Astrocyte (in vitro differentiated cells and primary cell): ENCODE measurements around the gene PRSS38. TPM values are rescaled to one million over a fixed set of nuclear protein-coding genes. Genes with fewer than 3 reads are reported as not detected.

Experiments
- DNase-seq: peaks from one replicate; pipeline ENCODE4 v3.0.0-alpha.2; 2010; ENCODE audit warnings: low read depth
- FAIRE-seq: peaks from 2 replicates; lab custom pipeline; 2011; peaks lifted over from hg19 to GRCh38; lab: Jason Lieb, UNC
- H2AFZ ChIP-seq: 2 replicates; pipeline ENCODE4 v1.6.0; 2012; ENCODE audit warnings: low read depth, low read length, inconsistent platforms
- H3K27ac ChIP-seq: 2 replicates; pipeline ENCODE4 v1.5.1; 2011; ENCODE audit warnings: low read depth, low read length, inconsistent platforms
- H3K27me3 ChIP-seq: 2 replicates; pipeline ENCODE4 v1.6.0; 2011; ENCODE audit warnings: low read length, inconsistent platforms; ENCODE audit not compliant: insufficient read depth
- H3K36me3 ChIP-seq: 2 replicates; pipeline ENCODE4 v1.5.1; 2011; ENCODE audit warnings: low read length, inconsistent platforms; ENCODE audit not compliant: insufficient read depth
- H3K4me1 ChIP-seq: 2 replicates; pipeline ENCODE4 v1.5.1; 2011; ENCODE audit warnings: low read length, inconsistent platforms; ENCODE audit not compliant: insufficient read depth
- H3K4me2 ChIP-seq: 2 replicates; pipeline ENCODE4 v1.6.0; 2012; ENCODE audit warnings: low read length, inconsistent platforms
- H3K4me3 ChIP-seq: 2 replicates; pipeline ENCODE4 v1.5.1; 2011; ENCODE audit warnings: low read depth, mild to moderate bottlenecking, low read length, inconsistent platforms; ENCODE audit not compliant: insufficient read depth
- H3K79me2 ChIP-seq: 2 replicates; pipeline ENCODE4 v1.6.0; 2012; ENCODE audit warnings: mild to moderate bottlenecking, low read length, inconsistent platforms; ENCODE audit not compliant: insufficient read depth
- H3K9ac ChIP-seq: 2 replicates; pipeline ENCODE4 v1.6.0; 2012; ENCODE audit warnings: mild to moderate bottlenecking, low read length, inconsistent platforms
- H3K9me3 ChIP-seq: 2 replicates; pipeline ENCODE4 v1.5.1; 2012; ENCODE audit warnings: low read depth, mild to moderate bottlenecking, low read length, inconsistent platforms; ENCODE audit not compliant: insufficient read depth
- H4K20me1 ChIP-seq: 2 replicates; pipeline ENCODE4 v1.6.0; 2012; ENCODE audit warnings: low read length, inconsistent platforms; ENCODE audit not compliant: insufficient read depth
- H3K27ac Mint-ChIP-seq: one replicate; pipeline ENCODE4 v1.8.0; 2021; ENCODE audit warnings: mild to moderate bottlenecking, mixed read lengths; ENCODE audit not compliant: unreplicated experiment
- H3K27me3 Mint-ChIP-seq: one replicate; pipeline ENCODE4 v1.8.0; 2021; ENCODE audit warnings: low read depth, mixed read lengths; ENCODE audit not compliant: unreplicated experiment
- H3K36me3 Mint-ChIP-seq: one replicate; pipeline ENCODE4 v1.8.0; 2021; ENCODE audit warnings: low read depth, mixed read lengths; ENCODE audit not compliant: unreplicated experiment
- H3K4me1 Mint-ChIP-seq: one replicate; pipeline ENCODE4 v1.8.0; 2021; ENCODE audit warnings: low read depth, mixed read lengths; ENCODE audit not compliant: unreplicated experiment
- H3K4me3 Mint-ChIP-seq: one replicate; pipeline ENCODE4 v1.8.0; 2021; ENCODE audit warnings: mild to moderate bottlenecking, moderate library complexity, mixed read lengths; ENCODE audit not compliant: unreplicated experiment
- H3K9me3 Mint-ChIP-seq: one replicate; pipeline ENCODE4 v1.8.0; 2021; ENCODE audit warnings: mild to moderate bottlenecking, mixed read lengths; ENCODE audit not compliant: unreplicated experiment
- EZH2 ChIP-seq: IDR thresholded peaks from 2 replicates; pipeline ENCODE4 v1.6.1; 2012; ENCODE audit warnings: mild to moderate bottlenecking, low read length, inconsistent platforms; ENCODE audit not compliant: insufficient read depth
- total RNA-seq: library from RNA; stranded (reverse); gene quantifications from 2 replicates; pipeline ENCODE4 v1.2.1, GENCODE V29; 2021
- TF ChIP-seq, protein P1 (sequence below): IDR thresholded peaks from 2 replicates; pipeline ENCODE4 v1.5.1; 2011; ENCODE audit warnings: low read depth, mild to moderate bottlenecking, inconsistent platforms, low read length, moderate library complexity; ENCODE audit not compliant: insufficient read depth

The PRSS38 gene
- total RNA-seq, 1 donor from 2014 or later: not detected

GRCh38 chr1:227883641-227884301 lies 68.3 kb downstream of the PRSS38 start:
- H2AFZ ChIP-seq: no peak overlapping the region
- H4K20me1 ChIP-seq: no peaks in the 10 kb centered on the region
- H3K9ac ChIP-seq: no peak overlapping the region
- Mint-ChIP-seq H3K27me3 (peaks cover 13% of the 10 kb centered on the region), H3K9me3 (no peaks in the 10 kb centered on the region), H3K36me3 (no peaks in the 10 kb centered on the region), H3K27ac (no peak overlapping the region), H3K4me1 (peaks cover 4% of the 10 kb centered on the region), H3K4me3 (no peak overlapping the region)
- no peaks in the 10 kb centered on the region for H3K79me2 ChIP-seq
- H3K4me3 ChIP-seq: no peak overlapping the region
- H3K4me2 ChIP-seq: no peak overlapping the region
- DNase-seq (no peak), FAIRE-seq (no peak)
- no peak overlapping the region for H3K27ac ChIP-seq
- H3K9me3 ChIP-seq: no peaks in the 10 kb centered on the region
- peaks cover 2% of the 10 kb centered on the region for H3K27me3 ChIP-seq
- TF ChIP-seq EZH2: no peak
- TF ChIP-seq, protein P1, sequence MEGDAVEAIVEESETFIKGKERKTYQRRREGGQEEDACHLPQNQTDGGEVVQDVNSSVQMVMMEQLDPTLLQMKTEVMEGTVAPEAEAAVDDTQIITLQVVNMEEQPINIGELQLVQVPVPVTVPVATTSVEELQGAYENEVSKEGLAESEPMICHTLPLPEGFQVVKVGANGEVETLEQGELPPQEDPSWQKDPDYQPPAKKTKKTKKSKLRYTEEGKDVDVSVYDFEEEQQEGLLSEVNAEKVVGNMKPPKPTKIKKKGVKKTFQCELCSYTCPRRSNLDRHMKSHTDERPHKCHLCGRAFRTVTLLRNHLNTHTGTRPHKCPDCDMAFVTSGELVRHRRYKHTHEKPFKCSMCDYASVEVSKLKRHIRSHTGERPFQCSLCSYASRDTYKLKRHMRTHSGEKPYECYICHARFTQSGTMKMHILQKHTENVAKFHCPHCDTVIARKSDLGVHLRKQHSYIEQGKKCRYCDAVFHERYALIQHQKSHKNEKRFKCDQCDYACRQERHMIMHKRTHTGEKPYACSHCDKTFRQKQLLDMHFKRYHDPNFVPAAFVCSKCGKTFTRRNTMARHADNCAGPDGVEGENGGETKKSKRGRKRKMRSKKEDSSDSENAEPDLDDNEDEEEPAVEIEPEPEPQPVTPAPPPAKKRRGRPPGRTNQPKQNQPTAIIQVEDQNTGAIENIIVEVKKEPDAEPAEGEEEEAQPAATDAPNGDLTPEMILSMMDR: no peak
- no peaks in the 10 kb centered on the region for H3K36me3 ChIP-seq
- peaks cover 9% of the 10 kb centered on the region for H3K4me1 ChIP-seq

DNA sequence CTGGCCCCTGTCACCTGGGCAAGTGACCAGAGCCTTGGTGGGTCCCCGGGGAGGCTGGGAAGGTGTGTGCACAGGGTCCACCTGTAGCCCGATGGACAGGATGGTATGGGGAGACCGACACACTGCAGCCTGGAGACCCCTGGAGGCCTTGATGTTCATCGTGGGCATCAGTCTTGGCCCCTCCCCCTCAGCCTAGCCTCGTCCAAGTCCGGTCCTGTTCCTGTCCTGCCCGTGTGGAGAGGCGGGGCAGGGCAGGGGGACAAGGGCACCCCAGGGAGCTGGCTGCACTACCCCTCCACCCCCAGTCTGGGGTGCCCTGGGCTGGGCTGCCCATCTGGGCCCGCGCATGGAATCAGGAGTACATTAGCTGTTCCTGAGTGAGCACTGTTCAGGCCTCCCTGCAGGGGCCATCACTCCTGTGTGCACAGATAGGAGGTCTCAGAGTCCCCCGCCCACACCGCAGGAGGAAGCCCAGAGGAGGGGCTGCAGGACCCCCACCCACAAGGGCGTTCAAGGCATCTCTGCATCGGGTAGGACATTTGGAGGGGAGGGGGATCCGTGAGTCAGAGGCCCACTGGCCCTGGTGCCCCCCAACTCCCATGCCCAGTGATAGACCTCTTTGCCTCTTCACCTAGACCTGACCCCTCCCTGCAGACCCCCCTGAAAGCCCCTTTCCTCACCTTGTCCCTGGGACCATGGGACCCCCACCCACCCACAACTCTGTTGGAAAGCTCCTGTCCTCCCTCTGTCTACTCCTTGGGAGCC lies 69.1 kb downstream of the PRSS38 start:
- H3K4me1 ChIP-seq: peaks cover 9% of the 10 kb centered on the region
- no peak overlapping the region for H3K4me2 ChIP-seq
- Mint-ChIP-seq H3K27ac (no peak overlapping the region), H3K36me3 (no peaks in the 10 kb centered on the region), H3K4me3 (no peak overlapping the region), H3K27me3 (peaks cover 12% of the 10 kb centered on the region), H3K9me3 (no peaks in the 10 kb centered on the region), H3K4me1 (peaks cover 4% of the 10 kb centered on the region)
- no peak overlapping the region for H3K4me3 ChIP-seq
- H3K9me3 ChIP-seq: no peaks in the 10 kb centered on the region
- H4K20me1 ChIP-seq: no peaks in the 10 kb centered on the region
- DNase-seq (no peak), FAIRE-seq (no peak)
- TF ChIP-seq, protein P1: no peak
- TF ChIP-seq EZH2: no peak
- no peak overlapping the region for H3K27ac ChIP-seq
- H3K27me3 ChIP-seq: peaks cover 2% of the 10 kb centered on the region
- H3K79me2 ChIP-seq: no peaks in the 10 kb centered on the region
- H2AFZ ChIP-seq: no peak overlapping the region
- H3K36me3 ChIP-seq: no peaks in the 10 kb centered on the region
- no peak overlapping the region for H3K9ac ChIP-seq
